NT2/D1 (cell line): ENCODE results near the gene NRL.

ENCODE experiments used
- SUZ12 ChIP-seq: IDR thresholded peaks from 2 replicates; pipeline ENCODE4 v1.6.1; 2011; ENCODE audit not compliant: insufficient read length, insufficient read depth; ENCODE audit errors: extremely low read depth
- YY1 ChIP-seq: IDR thresholded peaks from 2 replicates; pipeline ENCODE4 v1.6.1; 2011; ENCODE audit not compliant: insufficient read length, insufficient read depth
- ZNF274 ChIP-seq: IDR thresholded peaks from 2 replicates; pipeline ENCODE4 v1.6.1; 2011; ENCODE audit warnings: mild to moderate bottlenecking, low read depth, low read length

GRCh38 chr14:24159777-24160498 is 45.2 kb upstream of the NRL start:
- TF ChIP-seq YY1, result no peak
- no peak for TF ChIP-seq ZNF274
- no peak for TF ChIP-seq SUZ12
